ENCODE results near the gene NUDT22. TPM values are rescaled to one million over a fixed set of nuclear protein-coding genes. Genes with fewer than 3 reads are reported as not detected.

NUDT22 gene
- total and polyA plus RNA-seq, 5 donors from 2014 or later: 35.8 to 46.9 (median 43.1) TPM

GRCh38 chr11:64259533-64260067, 33.5 kb downstream of the NUDT22 start:
- Histone ChIP-seq H3K27me3 (ENCODE audit: control insufficient read depth, insufficient read depth, low read length) (no peaks in the 10 kb centered on the region), H3K36me3 (ENCODE audit: control insufficient read depth, insufficient read depth, low read length) (peaks cover 4% of the 10 kb centered on the region), H3K9me3 (ENCODE audit: control insufficient read depth in 2 of 2, low read length in 2 of 2) (no peaks in the 10 kb centered on the region), H3K4me3 (ENCODE audit: low read depth, low read length) (no peak overlapping the region), H3K4me1 (ENCODE audit: control insufficient read depth, insufficient read depth, low read length, poor library complexity, severe bottlenecking) (peaks cover 5% of the 10 kb centered on the region), H3K27ac (ENCODE audit: insufficient read depth, low read length, poor library complexity, severe bottlenecking) (no peak overlapping the region)
- no peaks in the 10 kb centered on the region for H3K9me3 Mint-ChIP-seq
- no peak for DNase-seq
- H3K4me3 Mint-ChIP-seq: peak overlapping the region in 2 of 4 donors; percentile 82 to 84
- peaks cover 0 to 9% (median 6%) of the 10 kb centered on the region in 4 donors for H3K4me1 Mint-ChIP-seq
- peak overlapping the region in 1 of 3 donors; percentile 63 for H3K27ac Mint-ChIP-seq
- peak in 1 of 2 donors; percentile 32 for ATAC-seq (ENCODE audit: low read depth in 2 of 2)
- no peaks in the 10 kb centered on the region for H3K27me3 Mint-ChIP-seq
- no peaks in the 10 kb centered on the region for H3K36me3 Mint-ChIP-seq

GRCh38 chr11:64260147-64260708, 34.2 kb downstream of the NUDT22 start:
- no peak for ATAC-seq (ENCODE audit: low read depth in 2 of 2)
- Mint-ChIP-seq H3K9me3 (no peaks in the 10 kb centered on the region), H3K4me3 (peak overlapping the region in 2 of 4 donors; percentile 44 to 82), H3K4me1 (peaks cover 0 to 9% (median 6%) of the 10 kb centered on the region in 4 donors), H3K36me3 (no peaks in the 10 kb centered on the region), H3K27ac (peak overlapping the region in 1 of 3 donors; percentile 63), H3K27me3 (no peaks in the 10 kb centered on the region)
- Histone ChIP-seq H3K27ac (ENCODE audit: insufficient read depth, low read length, poor library complexity, severe bottlenecking) (no peak overlapping the region), H3K4me1 (ENCODE audit: control insufficient read depth, insufficient read depth, low read length, poor library complexity, severe bottlenecking) (peaks cover 5% of the 10 kb centered on the region), H3K4me3 (ENCODE audit: low read depth, low read length) (no peak overlapping the region), H3K9me3 (ENCODE audit: control insufficient read depth in 2 of 2, low read length in 2 of 2) (no peaks in the 10 kb centered on the region), H3K36me3 (ENCODE audit: control insufficient read depth, insufficient read depth, low read length) (peaks cover 4% of the 10 kb centered on the region), H3K27me3 (ENCODE audit: control insufficient read depth, insufficient read depth, low read length) (no peaks in the 10 kb centered on the region)
- DNase-seq: no peak

- no peak overlapping the region for H3K27ac ChIP-seq (ENCODE audit: insufficient read depth, low read length, poor library complexity, severe bottlenecking)
- no peak for DNase-seq
- ATAC-seq (ENCODE audit: low read depth in 2 of 2): no peak
- H3K4me3 ChIP-seq (ENCODE audit: low read depth, low read length): no peak overlapping the region
- Mint-ChIP-seq H3K4me3 (no peak overlapping the region), H3K27me3 (no peaks in the 10 kb centered on the region), H3K9me3 (no peaks in the 10 kb centered on the region), H3K27ac (no peak overlapping the region), H3K4me1 (peaks cover 0 to 9% (median 6%) of the 10 kb centered on the region in 4 donors), H3K36me3 (no peaks in the 10 kb centered on the region)
- H3K4me1 ChIP-seq (ENCODE audit: control insufficient read depth, insufficient read depth, low read length, poor library complexity, severe bottlenecking): peaks cover 5% of the 10 kb centered on the region
- no peaks in the 10 kb centered on the region for H3K27me3 ChIP-seq (ENCODE audit: control insufficient read depth, insufficient read depth, low read length)
- H3K9me3 ChIP-seq (ENCODE audit: control insufficient read depth in 2 of 2, low read length in 2 of 2): no peaks in the 10 kb centered on the region
- peaks cover 4% of the 10 kb centered on the region for H3K36me3 ChIP-seq (ENCODE audit: control insufficient read depth, insufficient read depth, low read length)
These were observed 35.5 kb downstream of the NUDT22 start for GRCh38 chr11:64261556-64262080.

- Mint-ChIP-seq H3K4me1 (peaks cover 0 to 9% (median 6%) of the 10 kb centered on the region in 4 donors), H3K27me3 (no peaks in the 10 kb centered on the region), H3K4me3 (no peak overlapping the region), H3K9me3 (no peaks in the 10 kb centered on the region), H3K27ac (no peak overlapping the region), H3K36me3 (no peaks in the 10 kb centered on the region)
- Histone ChIP-seq H3K27ac (ENCODE audit: insufficient read depth, low read length, poor library complexity, severe bottlenecking) (no peak overlapping the region), H3K9me3 (ENCODE audit: control insufficient read depth in 2 of 2, low read length in 2 of 2) (no peaks in the 10 kb centered on the region), H3K4me3 (ENCODE audit: low read depth, low read length) (no peak overlapping the region), H3K4me1 (ENCODE audit: control insufficient read depth, insufficient read depth, low read length, poor library complexity, severe bottlenecking) (peaks cover 5% of the 10 kb centered on the region), H3K36me3 (ENCODE audit: control insufficient read depth, insufficient read depth, low read length) (peaks cover 4% of the 10 kb centered on the region), H3K27me3 (ENCODE audit: control insufficient read depth, insufficient read depth, low read length) (no peaks in the 10 kb centered on the region)
- DNase-seq: no peak
- ATAC-seq (ENCODE audit: low read depth in 2 of 2): no peak
These were observed 36.4 kb downstream of the NUDT22 start for GRCh38 chr11:64262271-64263002.

- Histone ChIP-seq H3K9me3 (ENCODE audit: control insufficient read depth in 2 of 2, low read length in 2 of 2) (no peaks in the 10 kb centered on the region), H3K27me3 (ENCODE audit: control insufficient read depth, insufficient read depth, low read length) (no peaks in the 10 kb centered on the region), H3K4me1 (ENCODE audit: control insufficient read depth, insufficient read depth, low read length, poor library complexity, severe bottlenecking) (peaks cover 5% of the 10 kb centered on the region), H3K36me3 (ENCODE audit: control insufficient read depth, insufficient read depth, low read length) (peaks cover 4% of the 10 kb centered on the region), H3K4me3 (ENCODE audit: low read depth, low read length) (no peak overlapping the region), H3K27ac (ENCODE audit: insufficient read depth, low read length, poor library complexity, severe bottlenecking) (no peak overlapping the region)
- no peak overlapping the region for H3K27ac Mint-ChIP-seq
- no peak overlapping the region for H3K4me3 Mint-ChIP-seq
- H3K9me3 Mint-ChIP-seq: no peaks in the 10 kb centered on the region
- H3K27me3 Mint-ChIP-seq: no peaks in the 10 kb centered on the region
- ATAC-seq (ENCODE audit: low read depth in 2 of 2) (no peak), DNase-seq (no peak)
- H3K36me3 Mint-ChIP-seq: no peaks in the 10 kb centered on the region
- H3K4me1 Mint-ChIP-seq: peaks cover 0 to 15% (median 11%) of the 10 kb centered on the region in 4 donors
These were observed 37.2 kb downstream of the NUDT22 start for GRCh38 chr11:64263021-64263946.

GRCh38 chr11:64263947-64264317, 37.9 kb downstream of the NUDT22 start:
- DNase-seq (no peak), ATAC-seq (ENCODE audit: low read depth in 2 of 2) (no peak)
- Histone ChIP-seq H3K4me1 (ENCODE audit: control insufficient read depth, insufficient read depth, low read length, poor library complexity, severe bottlenecking) (peaks cover 12% of the 10 kb centered on the region), H3K9me3 (ENCODE audit: control insufficient read depth in 2 of 2, low read length in 2 of 2) (no peaks in the 10 kb centered on the region), H3K27me3 (ENCODE audit: control insufficient read depth, insufficient read depth, low read length) (no peaks in the 10 kb centered on the region), H3K4me3 (ENCODE audit: low read depth, low read length) (no peak overlapping the region), H3K36me3 (ENCODE audit: control insufficient read depth, insufficient read depth, low read length) (no peaks in the 10 kb centered on the region), H3K27ac (ENCODE audit: insufficient read depth, low read length, poor library complexity, severe bottlenecking) (no peak overlapping the region)
- no peaks in the 10 kb centered on the region for H3K36me3 Mint-ChIP-seq
- H3K4me3 Mint-ChIP-seq: no peak overlapping the region
- H3K27me3 Mint-ChIP-seq: no peaks in the 10 kb centered on the region
- no peak overlapping the region for H3K27ac Mint-ChIP-seq
- H3K4me1 Mint-ChIP-seq: peaks cover 0 to 20% (median 15%) of the 10 kb centered on the region in 4 donors
- no peaks in the 10 kb centered on the region for H3K9me3 Mint-ChIP-seq

GRCh38 chr11:64264371-64264852, 38.3 kb downstream of the NUDT22 start:
- no peaks in the 10 kb centered on the region for H3K36me3 Mint-ChIP-seq
- Histone ChIP-seq H3K4me3 (ENCODE audit: low read depth, low read length) (no peak overlapping the region), H3K27me3 (ENCODE audit: control insufficient read depth, insufficient read depth, low read length) (no peaks in the 10 kb centered on the region), H3K36me3 (ENCODE audit: control insufficient read depth, insufficient read depth, low read length) (no peaks in the 10 kb centered on the region), H3K9me3 (ENCODE audit: control insufficient read depth in 2 of 2, low read length in 2 of 2) (no peaks in the 10 kb centered on the region), H3K27ac (ENCODE audit: insufficient read depth, low read length, poor library complexity, severe bottlenecking) (no peak overlapping the region), H3K4me1 (ENCODE audit: control insufficient read depth, insufficient read depth, low read length, poor library complexity, severe bottlenecking) (peaks cover 13% of the 10 kb centered on the region)
- ATAC-seq (ENCODE audit: low read depth in 2 of 2) (no peak), DNase-seq (no peak)
- no peaks in the 10 kb centered on the region for H3K9me3 Mint-ChIP-seq
- H3K27ac Mint-ChIP-seq: peak overlapping the region in 2 of 3 donors; percentile 46 to 96
- H3K4me1 Mint-ChIP-seq: peaks cover 0 to 22% (median 16%) of the 10 kb centered on the region in 4 donors
- H3K27me3 Mint-ChIP-seq: no peaks in the 10 kb centered on the region
- peak overlapping the region in 1 of 4 donors; percentile 63 for H3K4me3 Mint-ChIP-seq
